Sigmoid colon (tissue), 7 donors: ENCODE data around the gene FDCSP. TPM values are rescaled to one million over a fixed set of nuclear protein-coding genes. Genes with fewer than 3 reads are reported as not detected.

ENCODE experiments used
- DNase-seq: peaks from one replicate; pipeline ENCODE4 v3.0.0-alpha.2; 2019
- H3K27ac ChIP-seq, 4 donors: fragments of 200-600 bp; sonication (generic); one replicate each; pipeline ENCODE4 v1.5.1; 2016 to 2019; ENCODE audit warnings: mild to moderate bottlenecking in 1 of 4
- H3K27me3 ChIP-seq, 3 donors: fragments of 200-600 bp; sonication (generic); one replicate each; pipeline ENCODE4 v1.5.1; 2019; ENCODE audit warnings: mild to moderate bottlenecking in 1 of 3
- H3K36me3 ChIP-seq, 4 donors: fragments of 200-600 bp; sonication (generic); one replicate each; pipeline ENCODE4 v1.5.1; 2016 to 2019
- H3K4me1 ChIP-seq, 4 donors: fragments of 200-600 bp; sonication (generic); one replicate each; pipeline ENCODE4 v1.5.1; 2017 to 2019
- H3K4me3 ChIP-seq, 4 donors: fragments of 200-600 bp; sonication (generic); one replicate each; pipeline ENCODE4 v1.5.1; 2017 to 2019; ENCODE audit warnings: mild to moderate bottlenecking in 2 of 4, moderate library complexity in 1 of 4
- H3K9me3 ChIP-seq, 4 donors: fragments of 200-600 bp in 3 of 4; sonication (generic) in 3 of 4; one replicate each; pipeline versions ENCODE4 v1.5.1 to v1.6.1; 2013 to 2019
- EP300 ChIP-seq, 4 donors: sonication (generic); formaldehyde crosslinking; IDR thresholded peaks; one replicate each; pipeline ENCODE4 v1.6.1; 2017; ENCODE audit warnings: antibody characterized with exemption in 4 of 4
- POLR2A ChIP-seq, 2 donors: fragments of 450-650 bp; IDR thresholded peaks; one replicate each; pipeline ENCODE4 v1.6.1; 2016; ENCODE audit warnings: antibody characterized with exemption in 2 of 2, mild to moderate bottlenecking in 2 of 2, moderate library complexity in 2 of 2
- POLR2AphosphoS5 ChIP-seq, 4 donors: sonication (generic); formaldehyde crosslinking; IDR thresholded peaks; one replicate each; pipeline ENCODE4 v1.6.1; 2017; ENCODE audit warnings: antibody characterized with exemption in 4 of 4
- WGBS, 2 donors: extraction: QIAGEN DNeasy Blood & Tissue Kit; methylation state at CpG; one replicate each; pipeline ENCODE4 v1.1.7; 2013; 5-methylcytosine and 5-hydroxymethylcytosine counted together
- intact Hi-C: fragments of 100-400 bp; cut with DNase I; formaldehyde crosslinking; loops from one replicate; pipeline ENCODE4 v1.15.1; 2023
- polyA plus RNA-seq, 3 donors: library from polyadenylated mRNA; stranded (reverse); fragments of 200-250 nt; gene quantifications; one replicate each; pipeline ENCODE4 v1.2.3, GENCODE V29; 2013
- total RNA-seq, 4 donors: library from RNA; depleted of rRNA; stranded (reverse); fragments of >200 nt; gene quantifications; one replicate each; pipeline ENCODE4 v1.1.0, GENCODE V29; 2016
- TF ChIP-seq, protein P1 (sequence below), 4 experiments: fragments of 450-650 bp in 3 of 4; fragments of 200-600 bp in 1 of 4; IDR thresholded peaks; one replicate each; pipeline ENCODE4 v1.5.1; 2016 to 2019; ENCODE audit warnings: antibody characterized with exemption in 4 of 4, mild to moderate bottlenecking in 3 of 4, moderate library complexity in 2 of 4
- donor health status: healthy with polysubstance abuse.
- donor health status: Bipolar disorder and iron deficiency.
- donor health status: healthy.

FDCSP gene
- total RNA-seq (1 to 10 TPM in 1 of 4 donors, not detected in 3; 1.1 TPM), polyA plus RNA-seq (100 to 1,000 TPM in 1 of 3 donors, not detected in 2; 316 TPM)

DNA sequence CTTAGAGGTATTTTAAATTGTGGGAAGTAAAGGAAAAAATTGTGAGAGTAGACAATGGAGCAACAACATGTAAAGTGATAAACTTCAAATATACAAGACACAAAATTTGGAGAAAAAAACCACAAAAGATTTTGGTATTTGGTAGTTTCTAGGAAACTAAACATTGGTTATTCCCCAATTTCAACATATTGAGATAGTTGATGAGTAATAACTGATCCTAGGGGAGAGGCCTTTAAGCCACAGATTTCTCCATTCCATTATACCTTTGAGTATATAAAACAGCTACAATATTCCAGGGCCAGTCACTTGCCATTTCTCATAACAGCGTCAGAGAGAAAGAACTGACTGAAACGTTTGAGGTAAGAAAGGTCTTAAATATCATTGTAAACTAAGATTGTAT, at the start of gene FDCSP:
Gene FDCSP, plus strand, starts transcription at position 301 of the 400 bp plus-strand sequence. CDS start 5,071 bp downstream, outside the sequence.
- TF ChIP-seq, protein P1, sequence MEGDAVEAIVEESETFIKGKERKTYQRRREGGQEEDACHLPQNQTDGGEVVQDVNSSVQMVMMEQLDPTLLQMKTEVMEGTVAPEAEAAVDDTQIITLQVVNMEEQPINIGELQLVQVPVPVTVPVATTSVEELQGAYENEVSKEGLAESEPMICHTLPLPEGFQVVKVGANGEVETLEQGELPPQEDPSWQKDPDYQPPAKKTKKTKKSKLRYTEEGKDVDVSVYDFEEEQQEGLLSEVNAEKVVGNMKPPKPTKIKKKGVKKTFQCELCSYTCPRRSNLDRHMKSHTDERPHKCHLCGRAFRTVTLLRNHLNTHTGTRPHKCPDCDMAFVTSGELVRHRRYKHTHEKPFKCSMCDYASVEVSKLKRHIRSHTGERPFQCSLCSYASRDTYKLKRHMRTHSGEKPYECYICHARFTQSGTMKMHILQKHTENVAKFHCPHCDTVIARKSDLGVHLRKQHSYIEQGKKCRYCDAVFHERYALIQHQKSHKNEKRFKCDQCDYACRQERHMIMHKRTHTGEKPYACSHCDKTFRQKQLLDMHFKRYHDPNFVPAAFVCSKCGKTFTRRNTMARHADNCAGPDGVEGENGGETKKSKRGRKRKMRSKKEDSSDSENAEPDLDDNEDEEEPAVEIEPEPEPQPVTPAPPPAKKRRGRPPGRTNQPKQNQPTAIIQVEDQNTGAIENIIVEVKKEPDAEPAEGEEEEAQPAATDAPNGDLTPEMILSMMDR (IDR thresholded peaks at IDR 0.05) = no peak
- no peak for TF ChIP-seq POLR2A (IDR thresholded peaks at IDR 0.05)
- TF ChIP-seq EP300 (IDR thresholded peaks at IDR 0.05) = no peak
- no peak for TF ChIP-seq POLR2AphosphoS5 (IDR thresholded peaks at IDR 0.05)
- Histone ChIP-seq H3K4me1 (no peaks in the 10 kb centered on the region), H3K27me3 (no peaks in the 10 kb centered on the region), H3K9me3 (no peaks in the 10 kb centered on the region), H3K27ac (no peak within 1 kb of the TSS), H3K4me3 (no peak within 1 kb of the TSS), H3K36me3 (no peaks in the 10 kb centered on the region)
- no peak for DNase-seq
- intact Hi-C loops = no loop called here
- WGBS, 2 donors = 54 to 55% methylated on average over 2 of the region's 2 CpGs

DNA sequence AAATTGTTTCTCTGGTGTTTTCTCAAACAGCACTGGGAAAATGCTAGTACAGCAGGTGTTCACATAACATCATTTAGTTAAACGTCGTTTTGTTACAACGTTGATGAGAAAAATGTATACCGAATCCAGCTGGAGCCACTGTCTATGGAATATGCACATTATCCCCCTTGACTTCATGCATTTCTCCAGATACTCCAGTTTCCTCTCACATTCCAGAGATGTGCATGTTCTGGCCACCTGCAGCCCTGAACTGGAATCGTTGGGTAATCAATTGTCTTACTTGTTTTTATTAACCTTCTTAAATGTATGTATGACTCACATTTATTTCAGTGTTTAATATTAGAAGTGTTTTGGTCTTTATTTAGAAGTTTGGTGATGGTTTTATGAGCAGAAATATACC, 48.8 kb upstream of the FDCSP start:
- Histone ChIP-seq H3K27ac (no peak overlapping the region), H3K4me1 (no peaks in the 10 kb centered on the region), H3K36me3 (no peaks in the 10 kb centered on the region), H3K9me3 (no peaks in the 10 kb centered on the region), H3K4me3 (no peak overlapping the region), H3K27me3 (no peaks in the 10 kb centered on the region)
- 65 to 73% methylated on average over 5 of the region's 5 CpGs for WGBS, 2 donors
- intact Hi-C loops = no loop called here
- DNase-seq = no peak
- TF ChIP-seq POLR2AphosphoS5 (IDR thresholded peaks at IDR 0.05) (no peak), POLR2A (IDR thresholded peaks at IDR 0.05) (no peak), EP300 (IDR thresholded peaks at IDR 0.05) (no peak)
- TF ChIP-seq, protein P1 (IDR thresholded peaks at IDR 0.05) = no peak

DNA sequence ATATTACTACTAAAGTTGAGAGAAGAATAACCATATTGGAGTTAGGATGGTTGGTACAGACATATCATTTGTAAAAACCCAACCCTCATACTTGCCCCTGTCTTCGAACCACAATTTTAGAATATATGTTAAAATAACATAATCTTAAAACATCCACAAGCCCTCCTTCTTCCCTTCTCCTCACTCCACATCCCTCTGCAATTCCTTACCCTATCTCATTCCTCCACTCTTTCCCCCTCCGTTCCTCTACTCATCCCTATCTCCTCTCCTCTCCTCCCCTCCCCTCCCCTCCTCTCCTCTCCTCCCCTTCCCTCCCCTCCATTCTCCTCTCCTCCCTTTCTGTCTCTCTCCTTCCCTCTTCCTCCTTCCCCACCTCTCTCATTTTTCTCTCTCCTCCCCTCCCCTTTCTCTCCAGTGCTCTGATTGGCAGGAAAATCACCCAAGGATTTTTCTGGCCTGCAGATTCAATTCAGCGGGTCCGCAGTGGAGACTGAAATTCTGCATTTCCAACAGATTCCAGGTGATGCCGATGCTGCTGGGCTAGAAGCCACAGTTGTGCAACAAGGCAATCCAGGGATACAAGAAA, 47.8 kb upstream of the FDCSP start:
- H3K27ac ChIP-seq = no peak overlapping the region
- intact Hi-C loops = no loop called here
- no peaks in the 10 kb centered on the region for H3K4me1 ChIP-seq
- no peaks in the 10 kb centered on the region for H3K9me3 ChIP-seq
- H3K27me3 ChIP-seq = no peaks in the 10 kb centered on the region
- H3K4me3 ChIP-seq = no peak overlapping the region
- no peaks in the 10 kb centered on the region for H3K36me3 ChIP-seq
- DNase-seq = no peak
- no peak for TF ChIP-seq EP300 (IDR thresholded peaks at IDR 0.05)
- TF ChIP-seq POLR2AphosphoS5 (IDR thresholded peaks at IDR 0.05) = no peak
- TF ChIP-seq, protein P1 (IDR thresholded peaks at IDR 0.05) = no peak
- TF ChIP-seq POLR2A (IDR thresholded peaks at IDR 0.05) = no peak
- WGBS, 2 donors = 78 to 91% methylated on average over 5 of the region's 5 CpGs

DNA sequence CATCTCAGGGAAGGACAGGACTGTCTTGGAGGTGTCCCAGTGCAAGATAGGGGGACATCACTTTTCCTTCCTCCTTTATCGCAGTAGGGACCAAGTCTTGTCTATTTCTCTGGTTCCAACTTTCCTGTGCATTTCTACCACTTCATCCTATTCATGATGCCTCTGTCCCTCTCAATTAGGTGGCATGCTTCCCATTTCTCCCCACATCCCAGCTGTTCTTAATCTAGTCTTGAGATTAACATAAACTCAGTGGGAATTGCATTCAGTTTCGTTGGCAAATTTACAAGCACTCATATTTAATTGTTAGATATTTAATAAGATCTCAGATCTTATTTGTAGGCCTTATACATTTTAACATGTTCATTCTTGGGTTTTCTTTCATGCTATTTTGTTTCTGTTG, 46.1 kb upstream of the FDCSP start:
- DNase-seq = no peak
- intact Hi-C loops = no loop called here
- Histone ChIP-seq H3K9me3 (no peaks in the 10 kb centered on the region), H3K27ac (no peak overlapping the region), H3K36me3 (no peaks in the 10 kb centered on the region), H3K27me3 (no peaks in the 10 kb centered on the region), H3K4me1 (no peaks in the 10 kb centered on the region), H3K4me3 (no peak overlapping the region)
- TF ChIP-seq POLR2A (IDR thresholded peaks at IDR 0.05) (no peak), POLR2AphosphoS5 (IDR thresholded peaks at IDR 0.05) (no peak), EP300 (IDR thresholded peaks at IDR 0.05) (no peak)
- TF ChIP-seq, protein P1 (IDR thresholded peaks at IDR 0.05) = no peak
- 62 to 79% methylated on average over 2 of the region's 2 CpGs for WGBS, 2 donors

DNA sequence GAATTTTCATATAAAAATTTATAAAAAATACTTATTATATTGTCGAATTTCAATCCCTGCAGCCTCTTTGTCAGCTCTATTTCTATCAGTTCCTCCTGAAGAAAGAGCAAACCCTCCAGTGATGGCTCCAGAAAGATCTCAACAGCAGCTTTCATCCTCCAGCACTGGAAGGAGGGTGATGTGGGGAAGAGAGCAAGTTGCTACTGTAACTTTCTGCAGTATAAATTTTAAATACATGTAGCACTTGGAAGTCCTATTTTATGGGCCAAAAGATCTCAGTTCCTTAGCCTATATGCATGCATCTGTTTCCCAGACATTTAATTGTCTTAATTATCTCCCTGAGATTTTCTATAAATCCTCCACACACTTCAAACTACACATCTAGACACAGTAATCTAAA, 44.1 kb upstream of the FDCSP start:
- H3K36me3 ChIP-seq = no peaks in the 10 kb centered on the region
- TF ChIP-seq POLR2A (IDR thresholded peaks at IDR 0.05) (no peak), POLR2AphosphoS5 (IDR thresholded peaks at IDR 0.05) (no peak), EP300 (IDR thresholded peaks at IDR 0.05) (no peak)
- TF ChIP-seq, protein P1 (IDR thresholded peaks at IDR 0.05) = no peak
- DNase-seq = no peak
- no peaks in the 10 kb centered on the region for H3K9me3 ChIP-seq
- H3K27ac ChIP-seq = no peak overlapping the region
- WGBS, 2 donors = 69 to 72% methylated on average over 1 of the region's 1 CpG
- intact Hi-C loops = no loop called here
- no peaks in the 10 kb centered on the region for H3K4me1 ChIP-seq
- no peaks in the 10 kb centered on the region for H3K27me3 ChIP-seq
- H3K4me3 ChIP-seq = no peak overlapping the region
